DMS 273 (cell line): ENCODE data around the gene GPR146.

Experiments used
- DNase-seq: peaks from one replicate; lab custom pipeline; 2025; ENCODE audit not compliant: unreplicated experiment; lab: John Stamatoyannopoulos, UW

GPR146 gene

GRCh38 chr7:1103789-1104515 is 59.6 kb downstream of the GPR146 start:
- no peak for DNase-seq

GRCh38 chr7:1104516-1105179 is 60.3 kb downstream of the GPR146 start:
- no peak for DNase-seq

GRCh38 chr7:1105189-1105588 is 60.8 kb downstream of the GPR146 start:
- DNase-seq, result no peak

- DNase-seq, result no peak
Measured at GRCh38 chr7:1106063-1106792, 61.9 kb downstream of the GPR146 start.

GRCh38 chr7:1106793-1107421 is 62.6 kb downstream of the GPR146 start:
- DNase-seq, result no peak

GRCh38 chr7:1108264-1108920 is 64.0 kb downstream of the GPR146 start:
- no peak for DNase-seq
